HepG2 (cell line): ENCODE measurements around the gene ZNF444. TPM values are rescaled to one million over a fixed set of nuclear protein-coding genes. Genes with fewer than 3 reads are reported as not detected.

Source experiments
- AKNA ChIP-seq: sonication (generic); formaldehyde crosslinking; IDR thresholded peaks from 2 replicates; pipeline ENCODE4 v1.4.0; 2020; ENCODE audit warnings: missing genetic modification reagents, borderline replicate concordance
- ARNTL ChIP-seq: sonication (generic); formaldehyde crosslinking; IDR thresholded peaks from 2 replicates; pipeline ENCODE4 v1.4.0; 2020; ENCODE audit warnings: mild to moderate bottlenecking, missing genetic modification reagents
- BCL6 ChIP-seq: IDR thresholded peaks from 2 replicates; pipeline ENCODE4 v1.6.1; 2016; ENCODE audit warnings: missing genetic modification reagents, missing compliant biosample characterization
- BHLHE40 ChIP-seq: IDR thresholded peaks from 2 replicates; pipeline ENCODE4 v1.6.1; 2011; ENCODE audit warnings: low read length, improper control_type of control experiment
- HDAC1 ChIP-seq: sonication (generic); formaldehyde crosslinking; IDR thresholded peaks from 2 replicates; pipeline ENCODE4 v1.5.1; 2020; ENCODE audit warnings: mild to moderate bottlenecking, missing genetic modification reagents
- HNRNPH1 ChIP-seq: fragments of 200-400 bp; formaldehyde crosslinking; optimal IDR thresholded peaks from 2 replicates; pipeline ENCODE3; 2017; ENCODE audit warnings: mild to moderate bottlenecking, low read depth, low read length
- HNRNPLL ChIP-seq: fragments of 200-400 bp; formaldehyde crosslinking; IDR thresholded peaks from 2 replicates; pipeline ENCODE4 v1.6.1; 2017; ENCODE audit warnings: mild to moderate bottlenecking, low read depth, low read length; ENCODE audit not compliant: poor library complexity, severe bottlenecking
- MIXL1 ChIP-seq: IDR thresholded peaks from 2 replicates; pipeline ENCODE4 v1.6.1; 2016
- NR0B2 ChIP-seq: sonication (generic); formaldehyde crosslinking; IDR thresholded peaks from 2 replicates; pipeline ENCODE4 v1.4.0; 2020; ENCODE audit warnings: mild to moderate bottlenecking, missing genetic modification reagents
- PREB ChIP-seq: sonication (generic); formaldehyde crosslinking; IDR thresholded peaks from 2 replicates; pipeline ENCODE4 v1.4.0; 2020; ENCODE audit warnings: missing genetic modification reagents
- PRPF4 ChIP-seq: fragments of 200-400 bp; formaldehyde crosslinking; IDR thresholded peaks from 2 replicates; pipeline ENCODE4 v1.6.1; 2016; ENCODE audit warnings: low read length, low read depth; ENCODE audit not compliant: poor library complexity, severe bottlenecking
- SNAPC5 ChIP-seq: sonication (generic); formaldehyde crosslinking; IDR thresholded peaks from 2 replicates; pipeline ENCODE4 v1.8.1; 2023; ENCODE audit warnings: mild to moderate bottlenecking, missing genetic modification reagents, borderline replicate concordance
- SOX5 ChIP-seq: IDR thresholded peaks from 2 replicates; pipeline ENCODE4 v1.6.1; 2016; ENCODE audit warnings: borderline replicate concordance
- TFDP2 ChIP-seq: sonication (generic); formaldehyde crosslinking; IDR thresholded peaks from 2 replicates; pipeline ENCODE4 v1.4.0; 2020; ENCODE audit warnings: missing genetic modification reagents
- ZBTB1 ChIP-seq: sonication (generic); formaldehyde crosslinking; IDR thresholded peaks from 2 replicates; pipeline ENCODE4 v1.4.0; 2020; ENCODE audit warnings: missing genetic modification reagents, borderline replicate concordance
- ZBTB4 ChIP-seq: sonication (generic); formaldehyde crosslinking; IDR thresholded peaks from 2 replicates; pipeline ENCODE4 v1.4.0; 2020; ENCODE audit warnings: missing genetic modification reagents, mild to moderate bottlenecking, borderline replicate concordance
- ZNF580 ChIP-seq: IDR thresholded peaks from 2 replicates; pipeline ENCODE4 v1.6.1; 2016; ENCODE audit warnings: low read depth, borderline replicate concordance
- ZNF605 ChIP-seq: sonication (generic); formaldehyde crosslinking; IDR thresholded peaks from 2 replicates; pipeline ENCODE4 v1.8.0; 2022; ENCODE audit warnings: mild to moderate bottlenecking, missing genetic modification reagents
- polyA plus RNA-seq, 8 experiments: library from polyadenylated mRNA; depleted of rRNA in 3 of 8; stranded (reverse) in 7 of 8; unstranded in 1 of 8; fragments of >200 nt; fragmentation: Illumina TruSeq in 4 of 8; extraction: Trizol in 4 of 8; gene quantifications; 2 replicates each; pipeline versions ENCODE4 v1.2.1 to v1.2.3, GENCODE V29; 2011 to 2016; ENCODE audit warnings: low read depth in 4 of 8, missing spikeins in 1 of 8, mixed read lengths in 1 of 8; ENCODE audit not compliant: insufficient read depth in 1 of 8
- total RNA-seq, 5 experiments: library from RNA; depleted of rRNA; stranded (reverse); fragments of >200 nt; fragmentation: Illumina TruSeq; extraction: Trizol; gene quantifications; 2 replicates each; pipeline ENCODE4 v1.2.3, GENCODE V29; 2016; ENCODE audit warnings: low read depth in 1 of 5

The ZNF444 gene
- total and polyA plus RNA-seq, 2 of the 13 experiments (the other 11 are each of a cell fraction or from before 2014, with no cell fraction given) = 27.4 to 30.3 TPM

GRCh38 chr19:56105090-56105701, 35.9 kb upstream of the ZNF444 start (continued):
- TF ChIP-seq AKNA (CRISPR knock-in tag) = no peak
- TF ChIP-seq MIXL1 (CRISPR knock-in tag) = 0 out of 2 replicates have a peak, but pooled peaks have one; percentile 19
- TF ChIP-seq NR0B2 (CRISPR knock-in tag) = no peak
- no peak for TF ChIP-seq SNAPC5
- no peak for TF ChIP-seq HNRNPH1
- TF ChIP-seq TFDP2 (CRISPR knock-in tag) = no peak; the same call in 1 of the 2 replicates
- no peak; the same call in 1 of the 2 replicates for TF ChIP-seq BCL6
- TF ChIP-seq PRPF4 = no peak
- no peak for TF ChIP-seq PREB (CRISPR knock-in tag)
- peak; percentile 62; the same call in 1 of the 2 replicates for TF ChIP-seq BHLHE40
- TF ChIP-seq SOX5 (CRISPR knock-in tag) = no peak
- TF ChIP-seq ZBTB4 (CRISPR knock-in tag) = no peak
- TF ChIP-seq ZNF580 = no peak
- no peak for TF ChIP-seq ARNTL (CRISPR knock-in tag)
- TF ChIP-seq HDAC1 (CRISPR knock-in tag) = no peak
- TF ChIP-seq ZNF605 (CRISPR knock-in tag) = no peak
- no peak for TF ChIP-seq HNRNPLL
- TF ChIP-seq ZBTB1 (CRISPR knock-in tag) = no peak
